LoVo (cell line): ENCODE measurements around the gene SYNDIG1.

Source experiments
- DNase-seq: peaks from one replicate; pipeline ENCODE4 v3.0.0-alpha.2; 2016; ENCODE audit warnings: low spot score

Gene SYNDIG1

GRCh38 chr20:24676353-24676977 lies 207.0 kb downstream of the SYNDIG1 start:
- no peak for DNase-seq

- no peak for DNase-seq
Measured at GRCh38 chr20:24676978-24677370, 207.5 kb downstream of the SYNDIG1 start.

GRCh38 chr20:24677626-24678315 lies 208.3 kb downstream of the SYNDIG1 start:
- no peak for DNase-seq

- DNase-seq = no peak
Measured at GRCh38 chr20:24678351-24679106, 209.1 kb downstream of the SYNDIG1 start.

GRCh38 chr20:24679448-24680047 lies 210.1 kb downstream of the SYNDIG1 start:
- no peak for DNase-seq

- DNase-seq = no peak
Measured at GRCh38 chr20:24681634-24682495, 212.4 kb downstream of the SYNDIG1 start.

- DNase-seq = no peak
Measured at GRCh38 chr20:24682496-24682985, 213.1 kb downstream of the SYNDIG1 start.

- no peak for DNase-seq
Measured at GRCh38 chr20:24683676-24684075, 214.2 kb downstream of the SYNDIG1 start.

- no peak for DNase-seq
Measured at GRCh38 chr20:24684421-24684871, 215.0 kb downstream of the SYNDIG1 start.

- DNase-seq = no peak
Measured at GRCh38 chr20:24684956-24685691, 215.7 kb downstream of the SYNDIG1 start.

GRCh38 chr20:24685736-24686135 lies 216.3 kb downstream of the SYNDIG1 start:
- DNase-seq = no peak

- DNase-seq = no peak
Measured at GRCh38 chr20:24686156-24686555, 216.7 kb downstream of the SYNDIG1 start.

GRCh38 chr20:24690408-24690807 lies 221.0 kb downstream of the SYNDIG1 start:
- DNase-seq = no peak

- no peak for DNase-seq
Measured at GRCh38 chr20:24691901-24692351, 222.5 kb downstream of the SYNDIG1 start.

- DNase-seq = no peak
Measured at GRCh38 chr20:24692446-24693200, 223.2 kb downstream of the SYNDIG1 start.

- no peak for DNase-seq
Measured at GRCh38 chr20:24693466-24694156, 224.2 kb downstream of the SYNDIG1 start.

- no peak for DNase-seq
Measured at GRCh38 chr20:24694157-24694726, 224.8 kb downstream of the SYNDIG1 start.

GRCh38 chr20:24694727-24695528 lies 225.5 kb downstream of the SYNDIG1 start:
- no peak for DNase-seq
